ENCODE measurements around the gene MDFIC2.
"Not testable (repeated sequence)": the region's sequence is repeated elsewhere in the genome, so short reads cannot be mapped to it uniquely, and the experiment has no call there.

The MDFIC2 gene

DNA sequence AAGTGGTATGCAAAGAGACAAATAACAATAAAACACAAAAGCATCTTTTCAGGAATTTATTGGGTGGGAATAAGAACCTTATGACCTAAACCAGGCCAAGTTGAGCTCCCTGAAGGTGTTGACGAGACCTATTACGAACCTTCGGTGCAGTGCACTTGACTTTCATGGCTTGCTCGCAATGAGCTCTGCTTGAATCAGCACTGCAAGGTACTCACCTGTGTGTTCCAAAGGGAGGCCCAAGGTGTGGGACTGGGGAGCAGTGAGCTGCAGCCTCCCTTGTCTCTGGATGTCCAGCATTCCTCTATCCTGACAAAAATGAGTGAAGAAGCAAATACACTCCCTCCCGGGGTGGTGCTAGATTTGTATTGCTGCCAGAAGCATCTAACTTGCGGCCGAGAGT lies at the start of gene MDFIC2:
Gene MDFIC2 (minus strand): TSS at position 303 of the 400 bp plus-strand sequence. CDS start 665 bp downstream, outside the sequence.
- DNase-seq, result no peak

DNA sequence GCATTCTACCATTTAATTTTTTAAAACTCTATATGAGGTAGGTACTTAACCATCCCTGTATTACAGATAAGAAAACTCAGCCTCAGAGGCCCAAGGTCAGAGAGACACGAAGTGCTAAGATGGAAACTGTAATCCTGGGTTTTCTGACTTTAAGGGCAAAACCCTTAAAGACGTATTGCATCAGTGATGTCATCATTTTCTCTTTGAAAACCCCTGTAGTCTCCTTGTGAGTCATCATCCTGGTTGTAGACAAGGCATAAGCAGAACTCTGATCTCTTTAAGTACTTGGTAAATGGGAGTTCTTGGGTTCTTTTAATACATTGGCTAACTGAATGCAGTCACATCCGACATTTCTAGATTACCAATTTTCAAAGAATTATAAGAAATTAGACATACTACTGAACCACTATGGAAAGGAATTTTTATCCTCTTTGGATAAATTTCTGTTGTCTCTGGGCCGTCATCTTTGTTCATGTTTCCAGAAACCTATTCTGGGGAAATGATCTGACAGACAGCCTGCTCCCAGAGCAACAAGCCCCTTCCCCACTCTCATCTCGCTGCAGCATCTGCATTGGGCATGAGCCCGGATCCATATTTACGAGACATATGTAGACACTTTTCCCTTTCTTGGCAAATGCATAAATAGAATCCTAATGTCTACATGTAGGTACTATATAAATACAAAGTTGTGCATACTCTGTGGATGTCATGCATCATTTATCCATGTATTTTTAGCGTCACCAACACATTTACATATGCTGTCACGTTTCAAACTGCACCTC lies 48.7 kb upstream of the MDFIC2 start:
- DNase-seq, result no peak

- DNase-seq, result no peak
These were observed 47.3 kb upstream of the MDFIC2 start for GRCh38 chr3:70359711-70360110.

DNA sequence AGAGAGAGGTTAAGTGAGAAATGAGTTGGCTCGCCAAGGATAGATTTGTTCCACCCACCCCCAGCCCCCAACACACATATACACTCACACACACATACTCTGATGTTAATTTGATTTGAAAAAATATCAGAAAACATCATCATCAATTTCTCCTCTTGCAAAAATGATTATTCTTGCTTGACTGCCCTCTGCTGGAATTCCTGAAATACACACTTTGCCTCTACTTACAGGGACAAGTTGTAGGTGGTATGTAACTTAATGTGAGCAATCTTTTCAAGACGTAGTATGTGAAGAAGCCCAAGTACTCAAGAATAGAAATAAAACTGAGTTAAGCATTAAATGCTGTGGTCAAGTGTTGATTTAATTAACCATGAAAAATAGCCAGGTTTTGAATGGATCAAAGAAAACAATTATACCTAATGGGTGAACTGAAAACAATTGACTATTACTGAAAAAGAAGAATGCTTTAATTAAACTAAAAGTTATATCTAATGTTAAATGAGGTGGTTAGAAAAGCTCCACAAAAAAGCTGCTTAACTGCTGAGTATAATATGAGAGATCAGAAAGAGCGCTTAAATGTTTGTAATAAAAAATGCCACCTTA lies 46.6 kb upstream of the MDFIC2 start:
- no peak for DNase-seq

DNA sequence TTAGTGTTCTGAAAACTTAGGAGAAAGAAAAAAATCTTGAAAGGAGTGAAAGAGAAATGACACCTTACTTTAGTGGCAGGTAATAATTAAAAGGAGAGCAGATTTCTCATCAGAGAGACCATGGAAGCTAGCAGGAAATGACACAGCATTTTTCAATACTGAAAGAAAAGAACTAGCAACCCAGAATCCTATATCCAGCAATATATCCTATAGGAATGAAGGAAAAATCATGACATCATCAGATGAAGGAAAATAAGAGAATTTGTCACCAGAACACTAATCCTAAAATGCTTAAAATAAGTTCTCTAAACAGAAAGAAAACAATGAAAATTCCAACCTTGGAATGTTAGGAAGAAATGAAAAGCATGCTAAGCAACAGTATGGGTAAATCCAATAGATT lies 39.8 kb upstream of the MDFIC2 start:
- no peak for DNase-seq

GRCh38 chr3:70342149-70342548 lies 29.7 kb upstream of the MDFIC2 start:
- no peak for DNase-seq

- DNase-seq, result not testable (repeated sequence)
These were observed 24.4 kb upstream of the MDFIC2 start for GRCh38 chr3:70336885-70337284.

- DNase-seq, result no peak
These were observed 20.6 kb upstream of the MDFIC2 start for GRCh38 chr3:70333080-70333479.

DNA sequence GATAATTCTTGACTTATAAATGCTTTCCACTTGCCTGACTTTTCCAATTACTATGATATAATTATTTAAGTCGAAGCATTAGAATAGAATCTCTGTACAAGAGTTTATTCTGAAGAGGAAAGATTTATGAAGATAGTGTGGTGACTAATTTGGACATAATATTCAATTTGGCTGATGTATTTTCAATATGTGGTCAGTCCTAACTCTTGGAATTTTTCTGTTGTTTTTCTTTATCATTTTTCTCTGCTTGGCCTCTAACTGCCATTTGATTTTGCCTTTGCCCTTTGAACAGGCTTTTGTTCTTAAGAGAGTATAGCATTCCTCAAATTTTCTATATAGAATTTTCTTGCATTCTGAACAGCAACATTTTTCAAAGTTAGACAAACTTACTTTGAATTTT lies 2.6 kb upstream of the MDFIC2 start:
- DNase-seq, result no peak

DNA sequence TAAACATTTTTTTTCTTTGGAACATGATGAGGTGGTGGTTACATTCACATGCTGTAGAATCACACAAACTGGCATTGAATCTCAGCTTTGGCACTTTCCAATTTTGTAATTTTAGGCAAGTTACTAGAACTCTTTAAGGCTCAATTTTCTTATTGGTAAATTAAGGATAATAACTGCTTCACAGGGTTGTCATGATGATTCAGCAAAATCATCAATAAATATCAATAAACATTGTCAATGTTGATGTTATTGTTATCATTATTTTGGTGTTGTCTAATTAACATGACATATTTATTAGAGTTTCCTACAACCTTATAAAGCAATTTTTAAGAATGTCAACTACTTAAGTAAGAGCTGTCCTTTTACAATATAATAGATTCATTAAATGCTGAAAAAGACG lies 1.6 kb downstream of the MDFIC2 start:
- no peak for DNase-seq

- DNase-seq, result no peak
These were observed 2.8 kb downstream of the MDFIC2 start for GRCh38 chr3:70309591-70309990.

DNA sequence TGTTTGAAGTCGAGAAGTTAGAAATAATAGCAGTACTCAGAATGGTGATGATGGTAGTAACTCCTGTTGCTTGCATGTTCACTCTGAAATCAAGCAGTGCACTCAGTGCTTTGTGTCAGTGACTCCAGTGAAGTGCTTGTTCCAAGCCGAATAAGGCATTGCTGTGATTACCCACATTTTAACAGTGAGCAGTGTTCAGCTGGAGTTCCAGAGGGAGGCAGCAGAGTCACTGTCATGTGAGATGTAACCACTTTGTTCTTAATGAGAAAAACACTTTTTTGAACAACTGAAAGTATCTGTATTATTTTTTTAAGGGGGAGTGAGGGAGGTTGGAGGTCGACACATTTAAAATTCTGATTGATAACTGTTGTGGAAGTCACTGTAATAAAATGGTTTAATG lies 3.7 kb downstream of the MDFIC2 start:
- DNase-seq, result no peak

GRCh38 chr3:70306736-70307135 lies 5.7 kb downstream of the MDFIC2 start:
- no peak for DNase-seq

- DNase-seq, result no peak
These were observed 14.1 kb downstream of the MDFIC2 start for GRCh38 chr3:70298385-70298784.

DNA sequence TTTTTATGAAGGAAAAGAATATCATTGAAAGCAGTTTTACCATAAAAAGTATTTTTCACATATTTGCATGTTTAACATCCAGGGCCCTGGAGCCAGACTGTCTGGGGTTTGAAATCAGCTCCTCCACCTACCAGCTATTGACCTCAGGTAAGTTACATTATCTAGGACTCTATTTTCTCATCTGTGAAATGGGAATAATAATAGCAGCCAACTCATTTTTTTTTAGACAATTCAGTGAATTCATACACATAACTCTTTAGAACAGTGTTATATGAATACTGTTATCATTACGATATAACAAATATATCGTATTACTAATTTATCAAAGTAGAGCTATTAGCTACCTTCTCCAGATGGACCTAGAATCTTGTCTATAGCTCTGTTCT lies 21.3 kb downstream of the MDFIC2 start:
- no peak for DNase-seq

DNA sequence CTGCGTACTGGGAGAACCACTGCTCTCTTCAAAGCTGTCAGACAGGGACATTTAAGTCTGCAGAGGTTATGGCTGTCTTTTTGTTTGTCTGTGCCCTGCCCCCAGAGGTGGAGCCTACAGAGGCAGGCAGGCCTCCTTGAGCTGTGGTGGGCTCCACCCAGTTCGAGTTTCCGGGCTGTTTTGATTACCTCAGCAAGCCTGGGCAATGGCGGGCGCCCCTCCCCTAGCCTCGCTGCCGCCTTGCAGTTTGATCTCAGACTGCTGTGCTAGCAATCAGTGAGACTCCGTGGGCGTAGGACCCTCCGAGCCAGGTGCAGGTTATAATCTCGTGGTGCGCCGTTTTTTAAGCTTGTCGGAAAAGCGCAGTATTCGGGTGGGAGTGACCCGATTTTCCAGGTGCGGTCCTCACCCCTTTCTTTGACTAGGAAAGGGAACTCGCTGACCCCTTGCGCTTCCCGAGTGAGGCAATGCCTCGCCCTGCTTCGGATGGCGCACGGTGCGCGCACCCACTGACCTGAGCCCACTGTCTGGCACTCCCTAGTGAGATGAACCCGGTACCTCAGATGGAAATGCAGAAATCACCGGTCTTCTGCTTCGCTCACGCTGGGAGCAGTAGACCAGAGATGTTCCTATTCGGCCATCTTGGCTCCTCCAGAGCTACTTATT lies 21.9 kb downstream of the MDFIC2 start:
- not testable (repeated sequence) for DNase-seq

DNA sequence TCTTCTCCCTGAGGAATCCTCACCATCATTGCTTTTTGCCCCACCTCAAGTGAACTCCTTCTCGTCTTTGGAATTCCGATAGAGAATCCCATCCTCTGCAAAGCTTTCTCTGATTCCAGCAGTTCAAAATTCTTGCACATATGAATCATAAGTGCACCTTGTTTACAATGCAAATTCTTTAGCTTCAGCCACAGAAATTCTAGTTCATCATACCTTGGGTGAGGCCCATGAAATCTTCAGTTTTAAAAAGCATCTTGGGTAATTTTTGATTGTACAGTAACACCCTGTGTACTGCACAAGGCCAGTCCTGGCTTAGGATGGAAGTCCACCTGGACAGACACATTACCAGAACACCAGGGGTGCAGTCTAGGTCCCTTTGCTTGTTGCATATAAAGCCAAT lies 30.8 kb downstream of the MDFIC2 start:
- DNase-seq, result no peak

DNA sequence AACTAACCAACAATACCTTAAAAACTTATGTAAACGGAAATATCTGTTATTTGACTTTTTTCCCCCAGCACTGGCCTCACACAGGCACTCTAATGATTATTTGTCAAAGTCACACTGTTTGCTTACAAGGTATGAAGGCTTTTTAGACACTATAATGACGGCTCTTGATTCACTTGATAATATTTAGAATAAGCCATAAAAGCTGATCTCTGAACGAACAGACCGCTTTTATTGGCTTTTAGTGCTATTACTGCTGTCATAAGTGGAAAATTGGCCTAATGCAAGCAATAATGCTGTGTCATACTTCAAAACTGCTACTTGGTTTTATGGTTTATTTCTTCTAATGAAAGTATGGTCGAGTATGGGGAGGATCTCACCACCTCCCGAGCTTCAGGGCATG lies 35.1 kb downstream of the MDFIC2 start:
- no peak for DNase-seq

DNA sequence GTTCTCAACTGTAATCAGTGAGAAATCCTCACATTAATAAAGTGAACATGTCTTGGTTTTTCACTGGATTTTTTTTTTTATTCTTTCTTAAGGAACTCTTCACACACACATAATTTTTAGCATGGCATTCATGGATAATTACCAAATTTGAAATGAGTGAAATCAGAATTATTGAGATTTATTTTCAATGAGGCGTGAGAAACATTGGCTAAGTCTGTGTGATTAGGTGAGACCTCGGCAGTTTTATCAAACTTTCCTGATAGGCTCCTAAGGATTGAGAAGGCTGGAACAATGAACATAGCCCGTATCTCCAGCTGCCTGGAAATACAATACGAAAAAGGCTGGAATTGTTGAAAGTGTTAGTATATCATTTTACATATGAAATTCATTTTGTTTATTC lies 35.5 kb downstream of the MDFIC2 start:
- no peak for DNase-seq

GRCh38 chr3:70273492-70273891 lies 38.9 kb downstream of the MDFIC2 start:
- no peak for DNase-seq

GRCh38 chr3:70272798-70273197 lies 39.6 kb downstream of the MDFIC2 start:
- no peak for DNase-seq

DNA sequence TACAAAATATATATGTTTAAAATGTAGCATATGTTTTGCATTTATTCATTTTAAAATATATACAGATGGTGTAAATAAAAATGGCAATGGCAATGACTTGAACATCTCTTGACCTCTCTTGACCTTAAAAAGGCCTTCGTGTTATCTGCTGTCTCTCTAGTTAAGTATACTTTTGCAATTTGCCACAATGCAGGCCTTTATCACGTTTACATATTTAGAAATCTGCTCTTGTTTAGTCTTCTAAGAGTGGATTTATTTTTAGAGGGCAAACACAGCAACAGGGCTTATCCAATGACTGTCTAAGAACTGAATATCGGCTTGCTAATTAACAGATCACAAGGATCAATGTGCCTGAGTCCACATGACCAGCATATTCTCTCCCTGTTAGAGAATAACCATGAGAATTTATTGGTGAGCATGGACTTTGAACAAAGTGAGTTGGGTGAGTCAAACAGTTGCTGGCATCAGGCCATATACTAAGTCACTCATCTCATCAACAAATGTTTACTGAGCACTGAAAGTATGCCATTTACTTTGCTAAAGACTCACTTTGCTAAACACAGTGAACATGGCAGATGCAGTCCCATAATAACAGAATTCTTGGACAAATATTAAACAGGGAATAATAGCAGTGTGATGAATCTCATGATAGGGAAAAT lies 48.2 kb downstream of the MDFIC2 start:
- DNase-seq, result no peak

DNA sequence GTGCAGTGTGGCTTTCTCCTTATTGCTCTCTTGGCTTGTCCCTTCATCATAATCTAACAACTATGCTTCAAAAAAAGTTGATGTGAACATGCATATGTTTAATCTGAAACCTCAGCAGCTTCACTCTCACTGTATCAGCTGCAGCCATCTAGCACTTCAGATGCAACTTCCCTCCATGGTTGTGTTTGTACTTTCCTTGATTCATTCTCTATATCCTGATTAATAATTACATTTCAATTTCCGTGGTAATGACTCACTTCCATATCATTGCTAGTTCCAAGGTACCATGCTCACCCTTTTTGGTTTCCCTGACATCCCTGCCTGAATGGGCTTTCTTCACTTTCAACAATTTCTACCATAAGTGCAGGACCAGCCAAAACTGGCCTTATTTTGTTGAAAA lies 51.2 kb downstream of the MDFIC2 start:
- DNase-seq, result no peak

DNA sequence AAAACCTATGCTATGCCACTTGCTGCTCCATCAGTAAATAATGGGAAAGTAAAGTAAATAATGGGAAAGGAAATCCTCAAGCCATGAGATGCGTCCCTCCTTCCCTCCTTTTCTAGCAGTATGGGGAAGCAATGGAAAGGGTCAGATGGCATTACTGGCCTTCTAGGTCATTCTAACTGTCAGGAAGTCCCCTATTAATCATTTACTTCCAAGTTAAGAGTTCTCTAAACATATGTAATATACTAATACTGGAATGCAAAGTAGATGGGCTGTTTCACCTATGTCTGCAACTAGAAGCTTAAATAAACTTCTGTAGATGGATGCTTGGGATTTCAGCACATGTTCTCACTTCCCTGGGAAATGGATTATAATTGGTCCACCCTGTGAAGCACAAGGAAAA lies 55.9 kb downstream of the MDFIC2 start:
- no peak for DNase-seq
